IPS-18c (cell line): ENCODE results near the gene GPR157.
A peak's percentile ranks its signal among the peaks of the same experiment; 100 is the strongest.
"Not testable (repeated sequence)": the region's sequence is repeated elsewhere in the genome, so short reads cannot be mapped to it uniquely, and the experiment has no call there.

Experiments used
- H3K4me3 ChIP-seq: 2 replicates; pipeline ENCODE4 v1.7.0; 2013; ENCODE audit warnings: low read depth, mild to moderate bottlenecking, low read length, moderate library complexity; ENCODE audit not compliant: insufficient read depth
- H3K9me3 ChIP-seq: one replicate; pipeline ENCODE4 v1.6.1; 2013; ENCODE audit warnings: mild to moderate bottlenecking, low read length, moderate library complexity; ENCODE audit not compliant: control insufficient read depth, insufficient read depth

The GPR157 gene

DNA sequence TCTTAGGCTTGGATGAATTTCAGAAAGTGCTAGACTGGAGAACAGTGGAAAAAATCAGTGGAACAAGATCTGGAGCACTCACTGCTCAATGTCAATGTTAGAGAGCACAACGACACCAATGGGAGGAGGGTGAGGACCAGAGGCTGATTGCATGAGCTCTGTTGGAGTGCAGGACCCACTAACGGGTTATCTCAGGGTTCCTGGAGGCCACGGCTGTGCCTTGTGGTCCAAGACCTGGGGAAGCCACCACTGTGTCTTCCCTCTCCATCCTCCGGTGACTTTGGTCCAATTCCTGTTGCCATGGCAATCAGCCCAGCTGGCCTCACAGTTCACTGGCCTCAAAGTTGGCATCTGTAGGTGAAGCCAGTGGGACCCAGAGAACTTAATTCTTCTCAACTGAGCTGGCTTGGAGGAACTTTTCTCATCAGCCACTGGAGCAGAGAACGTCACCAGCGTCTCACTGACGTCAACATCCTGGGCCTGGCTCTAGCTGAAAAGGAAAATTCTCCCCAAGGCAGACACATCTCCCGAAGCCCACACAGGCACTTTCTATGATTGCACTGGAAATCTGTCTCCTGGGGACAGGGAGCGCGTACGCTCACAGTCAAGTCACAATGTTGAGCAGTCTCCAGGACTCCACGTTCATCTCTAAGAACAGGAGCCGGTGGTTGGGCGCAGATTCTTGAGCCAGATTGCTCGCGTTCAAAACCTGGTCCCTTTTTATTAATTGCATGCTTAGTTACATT is 21.9 kb upstream of the GPR157 start:
- no peak overlapping the region for H3K4me3 ChIP-seq

DNA sequence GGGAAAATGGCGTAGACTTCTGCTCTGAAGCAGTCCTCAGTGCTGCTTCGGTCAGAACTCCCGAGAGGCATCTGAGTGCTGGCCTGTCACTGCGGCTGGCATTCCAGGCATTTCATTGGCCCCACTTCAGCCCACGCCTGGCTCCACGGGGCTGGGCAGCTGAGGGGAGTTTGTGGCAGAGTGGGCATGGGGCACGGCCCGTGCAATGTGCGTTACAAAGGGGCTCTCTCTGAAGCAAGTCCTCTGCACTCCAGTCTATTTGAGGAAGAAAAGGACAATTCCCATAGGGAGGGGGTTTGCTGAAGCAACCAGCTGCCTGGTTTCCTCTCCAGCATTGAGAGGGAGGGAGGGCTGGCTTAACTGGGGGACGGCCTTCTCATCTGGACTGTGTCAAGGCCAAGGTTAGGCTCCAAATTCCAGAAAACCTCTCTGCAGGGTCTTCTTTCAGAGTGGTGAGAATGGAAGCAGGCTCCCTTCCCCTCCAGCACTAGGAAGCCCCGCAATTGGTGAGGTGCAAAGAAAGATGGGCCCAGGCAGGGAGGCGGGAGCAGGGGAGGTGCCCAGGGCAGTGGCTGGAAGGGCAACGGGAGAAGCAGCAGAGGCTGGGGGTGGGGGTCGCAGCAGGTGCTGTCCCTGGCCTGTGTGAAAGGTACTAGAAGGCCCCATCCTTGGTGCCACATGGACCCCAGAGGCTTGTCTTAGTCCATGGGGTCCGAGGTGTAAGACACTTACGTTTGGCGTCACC is 21.1 kb upstream of the GPR157 start:
- H3K4me3 ChIP-seq, result no peak overlapping the region
- H3K9me3 ChIP-seq, result no peaks in the 10 kb centered on the region

More for the DNA sequence above, 21.9 kb upstream of the GPR157 start:
- no peaks in the 10 kb centered on the region for H3K9me3 ChIP-seq

DNA sequence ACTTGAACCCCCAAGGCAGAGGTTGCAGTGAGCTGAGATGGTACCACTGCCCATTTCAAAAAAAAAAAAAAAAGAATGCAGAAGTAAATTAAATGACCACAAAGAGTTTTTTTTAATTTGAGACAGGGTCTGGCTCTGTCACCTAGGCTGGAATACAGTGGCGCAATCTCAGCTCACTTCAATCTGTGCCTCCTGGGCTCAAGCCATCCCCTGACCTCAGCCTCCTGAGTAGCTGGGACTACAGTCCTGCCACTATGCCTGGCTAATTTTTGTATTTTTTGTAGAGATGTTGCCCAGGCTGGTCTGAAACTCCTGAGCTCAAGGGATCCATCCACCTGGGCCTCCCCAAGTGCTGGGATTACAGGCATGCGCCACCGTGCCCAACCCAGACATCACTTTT is 20.2 kb upstream of the GPR157 start:
- Histone ChIP-seq H3K9me3 (no peaks in the 10 kb centered on the region), H3K4me3 (no peak overlapping the region)

DNA sequence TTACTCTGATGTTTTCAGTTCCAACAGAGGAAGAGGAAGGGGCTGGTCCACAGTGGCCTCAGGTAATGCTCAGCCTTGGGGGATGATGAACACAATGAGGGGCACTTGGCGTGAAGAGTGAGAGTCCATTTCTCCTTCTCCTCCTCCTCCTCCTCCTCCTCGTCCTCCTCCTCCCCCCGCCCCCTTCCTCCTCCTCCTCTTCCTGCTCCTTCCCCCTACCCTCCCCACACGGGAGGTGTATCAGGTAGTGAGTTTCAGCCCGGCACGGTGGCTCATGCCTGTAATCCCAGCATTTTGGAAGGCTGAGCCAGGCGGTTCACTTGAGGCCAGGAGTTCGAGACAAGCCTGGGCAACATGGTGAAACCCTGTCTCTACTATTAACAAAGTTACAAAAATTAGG is 17.3 kb upstream of the GPR157 start:
- Histone ChIP-seq H3K9me3 (peaks cover 2% of the 10 kb centered on the region), H3K4me3 (no peak overlapping the region)

DNA sequence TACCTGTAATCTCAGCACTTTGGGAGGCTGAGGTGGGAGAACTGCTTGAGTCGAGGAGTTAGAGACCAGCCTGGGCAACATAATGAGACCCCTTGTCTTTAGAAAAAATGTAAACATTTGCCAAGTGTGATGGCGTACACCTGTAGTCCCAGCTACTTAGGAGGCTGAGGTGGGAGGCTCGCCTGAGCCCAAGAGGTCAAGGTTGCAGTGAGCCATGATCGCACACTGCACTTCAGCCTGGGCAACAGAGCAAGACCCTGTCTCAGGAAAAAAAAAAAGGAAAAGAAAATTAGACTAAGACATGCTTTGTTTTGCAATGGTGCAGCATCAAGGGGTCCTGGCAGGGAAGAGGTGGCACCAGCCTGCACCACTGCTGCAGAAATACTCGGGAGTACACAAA is 16.8 kb upstream of the GPR157 start:
- Histone ChIP-seq H3K4me3 (no peak overlapping the region), H3K9me3 (peaks cover 2% of the 10 kb centered on the region)

DNA sequence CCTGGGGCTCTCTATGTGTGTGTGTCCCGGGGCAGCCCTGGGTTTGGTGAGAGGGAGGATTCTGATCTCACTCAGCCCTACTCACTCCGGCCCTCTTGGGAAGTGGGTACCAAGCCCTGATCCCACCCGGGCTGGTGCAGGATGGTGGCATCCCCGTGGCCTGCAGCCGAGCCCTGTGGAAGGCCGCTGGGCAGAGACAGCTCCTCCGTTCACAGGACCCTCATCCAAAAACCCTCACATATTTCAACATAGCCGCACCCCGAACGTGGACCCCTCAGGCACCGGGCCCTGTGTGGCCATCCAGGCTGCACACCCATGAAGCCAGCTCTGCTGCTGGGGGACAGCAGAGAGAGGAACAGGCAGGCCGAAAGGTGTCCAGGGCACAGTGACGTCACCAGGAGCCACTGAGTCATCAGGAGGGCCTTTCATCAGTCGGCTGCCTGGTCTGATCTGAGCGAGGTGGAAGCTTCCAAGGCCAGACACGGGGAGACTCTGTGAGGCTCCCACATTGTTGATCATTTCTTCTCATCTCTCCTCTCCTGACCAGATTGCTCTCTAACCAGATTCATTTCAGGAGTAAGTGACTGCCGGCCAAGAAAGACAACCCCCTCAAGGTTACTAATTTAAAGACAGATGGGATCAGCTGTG is 16.2 kb upstream of the GPR157 start:
- peaks cover 2% of the 10 kb centered on the region for H3K9me3 ChIP-seq
- H3K4me3 ChIP-seq, result no peak overlapping the region

DNA sequence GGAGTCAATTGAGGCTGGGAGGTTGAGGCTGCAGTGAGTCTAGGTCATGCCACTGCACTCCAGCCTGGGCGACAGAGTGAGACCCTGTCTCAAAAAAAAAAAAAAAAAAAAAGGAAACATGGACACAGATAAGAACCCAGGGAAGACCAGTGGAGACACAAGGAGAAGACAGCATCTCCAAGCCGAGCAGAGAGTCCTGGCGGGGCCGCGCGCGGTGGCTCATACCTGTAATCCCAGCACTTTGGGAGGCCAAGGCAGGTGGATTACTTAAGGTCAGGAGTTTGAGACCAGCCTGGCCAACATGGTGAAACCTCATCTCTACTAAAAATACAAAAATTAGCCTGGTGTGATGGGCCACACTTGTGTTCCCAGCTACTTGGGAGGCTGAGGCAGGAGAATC is 15.6 kb upstream of the GPR157 start:
- not testable (repeated sequence) for H3K9me3 ChIP-seq, H3K4me3 ChIP-seq

DNA sequence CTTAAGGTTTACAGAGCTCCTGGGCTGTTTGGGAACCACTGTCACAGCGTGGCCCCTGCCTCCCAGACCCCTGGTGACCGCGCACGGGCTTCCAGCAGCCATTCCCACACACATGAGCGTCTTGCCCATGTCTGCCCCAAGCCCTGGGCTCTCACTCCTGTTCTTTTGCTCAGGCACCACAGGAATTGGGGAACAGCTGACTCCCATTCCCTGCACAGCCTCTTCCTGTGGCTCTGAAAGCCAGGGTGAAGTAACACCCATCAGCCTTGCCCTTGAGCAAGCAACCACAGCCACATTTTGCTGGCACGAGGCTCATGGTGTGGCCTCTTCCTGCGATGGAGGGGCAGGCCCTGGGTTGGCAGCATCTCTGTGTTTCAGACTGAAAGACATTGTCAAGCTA is 14.3 kb upstream of the GPR157 start:
- no peak overlapping the region for H3K4me3 ChIP-seq
- peaks cover 2% of the 10 kb centered on the region for H3K9me3 ChIP-seq

DNA sequence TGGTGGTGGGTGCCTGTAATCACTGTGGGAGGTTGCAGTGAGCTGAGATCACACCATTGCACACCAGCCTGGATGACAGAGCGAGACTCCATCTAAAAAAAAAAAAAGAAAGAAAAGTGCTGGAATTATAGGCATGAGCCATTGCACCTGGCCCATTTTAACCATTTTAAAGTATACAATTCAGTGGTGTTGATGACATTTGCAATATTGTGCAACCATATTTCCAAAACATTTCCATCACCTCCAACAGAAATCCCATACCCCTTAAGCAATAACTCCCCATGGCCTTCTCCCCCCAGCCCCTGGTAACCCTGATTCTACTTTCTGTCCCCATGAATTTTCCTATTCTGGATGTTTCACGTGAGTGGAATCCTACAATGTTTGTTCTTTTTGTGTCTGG is 11.0 kb upstream of the GPR157 start:
- Histone ChIP-seq H3K4me3 (no peak overlapping the region), H3K9me3 (peaks cover 2% of the 10 kb centered on the region)

DNA sequence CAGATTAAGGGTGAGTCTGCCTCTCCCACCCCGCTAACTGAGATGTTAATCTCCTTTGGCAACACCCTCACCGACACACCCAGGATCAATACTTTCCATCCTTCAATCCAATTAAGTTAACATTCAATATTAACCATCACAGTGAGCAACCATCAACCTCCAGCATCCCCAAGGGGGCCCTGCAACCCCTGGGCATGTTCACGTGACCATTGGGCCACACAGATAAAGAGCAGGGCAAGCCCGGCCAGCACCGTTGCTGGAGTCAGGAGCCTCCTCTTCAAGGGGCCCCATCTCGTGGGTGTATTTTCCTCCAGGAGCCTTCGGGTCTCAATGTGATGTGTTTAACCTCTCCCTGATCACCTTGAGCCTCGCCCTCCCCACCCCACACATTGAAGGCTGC is 8.0 kb upstream of the GPR157 start:
- no peaks in the 10 kb centered on the region for H3K9me3 ChIP-seq
- H3K4me3 ChIP-seq, result no peak overlapping the region

DNA sequence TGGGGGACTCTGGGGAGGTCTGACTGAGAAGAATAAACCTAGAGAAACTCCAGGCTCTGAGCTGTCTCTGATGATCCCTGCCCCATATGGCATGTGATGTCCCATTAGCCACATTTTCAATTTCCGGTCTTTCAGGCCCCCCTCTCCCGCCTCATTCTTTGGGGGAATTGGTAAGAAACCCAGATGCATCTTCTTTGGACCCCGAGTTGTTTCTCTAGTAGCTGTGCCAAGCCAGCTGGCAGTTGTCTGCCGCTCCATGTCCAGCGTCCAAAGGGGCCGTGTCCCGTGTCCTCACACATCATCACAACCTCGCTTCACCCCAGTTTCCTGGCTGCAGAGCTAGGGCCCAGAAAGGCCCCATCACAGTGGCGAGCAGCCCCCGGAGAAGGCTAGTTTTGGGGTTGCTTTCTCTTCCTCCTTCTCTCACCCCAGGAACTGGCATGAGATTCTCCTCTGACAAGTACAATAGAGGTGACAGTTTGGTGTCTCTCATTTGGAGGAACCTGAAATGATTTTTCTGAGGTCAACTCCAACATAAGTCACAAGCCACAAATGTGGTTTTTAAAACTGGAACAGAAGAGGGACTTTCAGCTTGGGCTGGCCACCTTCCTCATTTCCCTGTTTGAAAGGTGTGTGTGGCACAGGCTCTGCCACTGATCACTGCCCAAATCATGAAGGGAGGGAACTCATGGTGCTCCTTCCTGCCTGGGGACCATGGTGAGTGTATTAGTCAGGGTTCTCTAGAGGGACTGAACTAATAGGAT is 6.4 kb upstream of the GPR157 start:
- no peak overlapping the region for H3K4me3 ChIP-seq
- no peaks in the 10 kb centered on the region for H3K9me3 ChIP-seq

DNA sequence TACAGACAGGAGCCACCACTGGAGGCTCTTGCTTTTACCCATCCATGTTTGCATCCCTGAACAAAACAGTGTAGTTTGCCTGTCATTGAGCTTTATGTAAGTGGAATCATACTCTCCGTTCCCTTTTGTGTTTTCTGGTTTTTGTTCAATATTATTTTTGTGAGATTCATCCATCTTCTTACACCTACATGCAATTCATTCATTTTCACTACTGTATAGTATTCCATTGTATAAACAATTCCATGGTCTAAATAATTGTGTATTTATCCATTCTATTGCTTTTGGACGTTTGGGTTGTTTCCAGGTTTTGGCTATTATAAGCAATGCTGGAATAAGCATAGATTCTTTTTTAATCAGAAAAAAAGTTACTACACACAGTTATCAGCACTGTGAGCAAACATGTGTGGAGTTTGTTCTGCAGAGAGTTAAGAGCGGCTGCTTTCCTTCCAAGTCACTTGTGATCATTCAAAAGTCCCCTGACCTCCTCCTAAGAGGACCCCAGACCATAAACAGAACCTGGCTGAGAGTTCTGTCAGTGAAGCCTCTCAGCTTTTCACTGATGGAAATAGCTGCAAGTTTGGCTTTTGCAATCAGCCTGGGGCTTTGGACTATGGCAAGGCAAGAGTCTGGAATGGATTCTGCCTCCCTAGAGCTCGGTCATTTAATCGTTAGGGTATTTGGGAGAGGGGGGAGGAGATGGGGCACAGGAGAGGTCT is 5.1 kb upstream of the GPR157 start:
- Histone ChIP-seq H3K9me3 (no peaks in the 10 kb centered on the region), H3K4me3 (no peak overlapping the region)

DNA sequence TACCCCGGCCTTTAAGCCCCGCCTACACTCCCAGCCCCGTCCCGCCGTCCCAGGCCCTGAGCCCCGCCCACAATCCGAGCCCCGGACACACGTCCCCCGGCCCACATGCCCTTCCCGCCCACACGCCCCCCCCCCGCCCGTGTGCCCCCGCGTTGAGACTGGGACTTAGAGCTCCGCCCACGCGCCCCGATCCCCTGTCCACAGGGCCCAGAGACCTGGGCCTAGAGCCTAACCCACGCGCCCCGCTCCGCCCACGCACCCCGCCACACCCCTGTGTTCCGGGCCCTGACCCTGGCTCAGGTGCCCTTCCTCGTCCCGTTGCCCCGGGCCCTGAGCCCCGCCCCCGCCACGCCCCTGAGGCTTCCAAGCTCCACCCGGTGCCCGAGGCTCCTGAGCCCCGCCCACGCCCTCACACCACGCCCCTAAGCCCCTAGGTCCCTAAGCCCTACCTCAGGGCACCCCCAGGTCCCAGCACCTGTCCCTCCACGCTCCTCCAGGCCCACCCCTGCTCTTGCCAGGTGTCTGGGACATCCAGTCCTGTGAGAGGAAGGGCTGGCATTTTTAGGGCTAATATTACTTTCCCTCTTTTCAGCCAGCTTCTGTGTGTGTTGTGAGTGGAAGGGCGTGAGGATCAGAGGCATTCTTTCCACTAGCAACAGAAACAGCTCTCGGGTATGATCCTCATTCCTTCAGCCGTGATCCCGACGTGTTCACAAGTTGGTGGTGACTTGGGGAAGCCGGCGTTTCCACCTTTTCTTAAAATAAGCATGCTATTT is 552 bp upstream of the GPR157 start:
- H3K9me3 ChIP-seq, result no peaks in the 10 kb centered on the region
- H3K4me3 ChIP-seq, result peak overlapping the region; percentile 51; the same call in 1 of the 2 replicates

DNA sequence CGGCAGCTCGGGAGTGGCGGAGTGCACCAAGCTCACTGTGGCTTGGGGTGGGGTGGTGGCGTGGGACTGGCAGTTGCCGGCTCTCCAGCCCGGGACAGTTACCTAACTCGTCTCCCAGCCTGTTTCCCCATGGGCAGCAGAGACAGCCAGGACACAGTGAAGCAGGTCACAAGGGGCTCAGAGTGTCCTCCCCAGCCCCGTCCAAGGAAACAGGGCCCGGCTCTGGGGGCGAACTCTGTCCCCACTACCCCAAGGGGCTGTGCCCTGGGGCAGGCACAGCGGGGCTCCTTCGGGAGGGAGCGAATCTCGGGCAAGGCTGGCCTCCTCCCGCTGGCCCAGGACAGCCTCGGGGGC is 759 bp downstream of the GPR157 start:
- Histone ChIP-seq H3K9me3 (no peaks in the 10 kb centered on the region), H3K4me3 (peak overlapping the region; percentile 67)

DNA sequence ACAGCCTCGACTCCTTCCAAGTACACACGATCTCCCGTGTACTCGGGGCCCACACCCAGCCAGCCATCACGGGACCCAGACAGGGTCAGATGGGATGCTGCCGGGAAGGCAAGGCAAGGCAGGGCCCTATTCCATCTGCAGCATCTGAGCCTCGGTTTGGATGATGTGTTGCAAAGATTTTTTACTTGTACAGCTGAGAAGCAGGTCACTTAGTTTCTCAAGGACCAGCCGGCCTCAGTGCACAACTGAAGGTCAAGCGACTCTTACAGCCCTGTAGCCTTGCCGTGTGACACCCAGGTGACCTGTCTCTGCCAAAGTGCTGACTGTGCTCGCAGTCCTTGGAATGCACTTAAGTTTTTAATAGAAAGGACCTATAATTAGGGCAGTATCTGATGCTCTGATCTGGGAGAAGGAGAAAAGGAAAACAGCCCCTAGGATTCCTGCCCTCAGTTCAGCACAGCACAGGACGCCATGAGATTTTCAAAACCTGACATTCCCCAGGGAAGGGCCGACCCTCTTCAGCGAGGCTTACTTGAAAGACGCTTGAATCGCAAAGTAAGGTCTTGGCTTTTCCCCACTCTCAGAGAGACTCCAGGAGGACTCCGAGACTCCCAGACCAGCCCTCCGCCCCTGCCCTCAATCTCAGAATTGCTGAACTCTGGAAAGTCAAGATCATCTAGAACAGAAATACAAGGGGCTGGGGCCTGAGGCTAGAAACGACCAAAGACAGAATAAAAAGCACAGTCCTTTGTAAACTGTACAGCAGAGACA is 1.3 kb downstream of the GPR157 start:
- H3K9me3 ChIP-seq, result no peaks in the 10 kb centered on the region
- H3K4me3 ChIP-seq, result no peak overlapping the region

DNA sequence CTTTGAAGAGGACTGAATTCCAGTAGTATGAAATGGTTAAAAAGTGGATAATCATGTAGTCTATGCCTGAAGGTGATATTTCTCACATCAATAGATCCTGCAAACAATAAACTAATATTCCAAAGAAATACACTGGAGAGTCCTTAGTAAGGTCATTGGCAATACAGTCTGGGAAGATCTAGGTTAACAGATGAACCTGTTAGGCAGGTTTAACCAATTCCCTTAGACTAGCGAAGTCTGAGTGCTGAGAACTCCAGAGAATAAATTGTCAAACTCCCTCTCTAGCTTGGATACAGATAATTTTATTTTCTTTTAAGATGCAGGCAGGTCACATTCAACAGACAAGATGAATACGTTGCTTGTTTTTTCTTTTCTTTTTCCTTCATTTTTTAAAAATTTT is 2.4 kb downstream of the GPR157 start:
- Histone ChIP-seq H3K4me3 (no peak overlapping the region), H3K9me3 (no peaks in the 10 kb centered on the region)
